Mucosa of rectum (tissue), 2 donors: ENCODE measurements around the gene TCF7L1.

ENCODE experiments used
- H3K27ac ChIP-seq, 2 donors: one replicate each; pipeline ENCODE4 v1.7.0; 2013; ENCODE audit warnings: inconsistent platforms in 2 of 2, low read depth in 2 of 2, low read length in 2 of 2
- H3K27me3 ChIP-seq, 2 donors: one replicate each; pipeline ENCODE4 v1.7.0; 2013; ENCODE audit warnings: low read length in 2 of 2; ENCODE audit not compliant: control insufficient read depth in 2 of 2, insufficient read depth in 2 of 2
- H3K36me3 ChIP-seq, 2 donors: one replicate each; pipeline ENCODE4 v1.7.0; 2013; ENCODE audit warnings: low read length in 2 of 2; ENCODE audit not compliant: control insufficient read depth in 2 of 2, insufficient read depth in 2 of 2
- H3K4me1 ChIP-seq, 2 donors: one replicate each; pipeline ENCODE4 v1.7.0; 2013; ENCODE audit warnings: low read length in 2 of 2, mild to moderate bottlenecking in 1 of 2; ENCODE audit not compliant: control insufficient read depth in 2 of 2, insufficient read depth in 2 of 2
- H3K4me3 ChIP-seq, 2 donors: one replicate each; pipeline ENCODE4 v1.7.0; 2013; ENCODE audit warnings: low read length in 2 of 2
- H3K9ac ChIP-seq, 2 donors: one replicate each; pipeline ENCODE4 v1.7.0; 2013; ENCODE audit warnings: low read length in 2 of 2, low read depth in 1 of 2, mild to moderate bottlenecking in 1 of 2
- H3K9me3 ChIP-seq, 2 donors: one replicate each; pipeline ENCODE4 v1.7.0; 2013; ENCODE audit warnings: low read length in 2 of 2; ENCODE audit not compliant: control insufficient read depth in 2 of 2
- donor health status: healthy.
- donor health status: Normal muscosa, but diverticular disease.

The TCF7L1 gene

DNA sequence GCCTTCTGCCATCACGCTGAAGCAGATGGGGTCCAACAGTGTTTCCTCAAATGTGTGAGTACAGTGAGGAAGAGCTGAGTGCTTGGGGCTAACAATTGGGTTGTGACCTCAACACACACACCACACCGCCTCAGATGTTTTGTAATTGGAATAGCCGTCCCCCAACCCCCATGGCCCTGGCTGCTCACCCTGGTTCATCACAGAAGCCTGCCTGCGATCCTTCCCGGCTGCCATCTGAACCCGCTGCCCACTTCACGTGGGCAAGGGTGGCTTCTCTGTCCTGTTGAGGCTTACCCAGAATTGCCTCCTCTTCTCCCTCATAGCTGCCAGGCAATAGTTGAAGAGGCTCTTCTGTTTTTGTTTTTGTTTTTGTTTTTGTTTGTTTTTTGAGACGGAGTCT lies 150.4 kb downstream of the TCF7L1 start:
- no peak overlapping the region for H3K4me3 ChIP-seq

DNA sequence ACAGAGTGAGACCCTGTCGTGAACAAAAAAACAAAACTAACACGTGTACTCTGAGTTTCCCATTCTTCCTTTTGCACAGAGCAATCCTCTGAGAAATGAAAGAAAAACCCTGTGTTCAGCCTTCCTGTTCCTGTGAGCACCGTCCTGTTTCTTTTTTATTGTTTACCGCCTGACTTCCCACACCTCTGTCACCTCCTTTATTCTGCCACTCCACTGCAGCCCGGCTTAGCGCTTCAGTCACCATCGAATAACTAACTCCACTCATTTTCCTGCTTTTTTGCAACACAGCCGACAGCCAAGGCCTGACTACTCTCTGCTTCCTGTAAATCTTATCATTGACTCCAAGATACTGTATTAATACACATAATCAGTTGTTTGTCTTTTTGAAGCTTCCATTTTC lies 153.7 kb downstream of the TCF7L1 start:
- no peak overlapping the region for H3K27ac ChIP-seq
- H3K36me3 ChIP-seq: no peaks in the 10 kb centered on the region
- H3K9ac ChIP-seq: no peak overlapping the region
- H3K4me3 ChIP-seq: no peak overlapping the region
- no peaks in the 10 kb centered on the region for H3K27me3 ChIP-seq
- H3K9me3 ChIP-seq: no peaks in the 10 kb centered on the region
- peaks cover 5 to 6% of the 10 kb centered on the region in 2 donors for H3K4me1 ChIP-seq

More for the DNA sequence above, 150.4 kb downstream of the TCF7L1 start:
- H3K36me3 ChIP-seq: no peaks in the 10 kb centered on the region
- peaks cover 3 to 6% of the 10 kb centered on the region in 2 donors for H3K4me1 ChIP-seq
- no peak overlapping the region for H3K27ac ChIP-seq
- no peak overlapping the region for H3K9ac ChIP-seq
- H3K27me3 ChIP-seq: no peaks in the 10 kb centered on the region
- H3K9me3 ChIP-seq: no peaks in the 10 kb centered on the region

DNA sequence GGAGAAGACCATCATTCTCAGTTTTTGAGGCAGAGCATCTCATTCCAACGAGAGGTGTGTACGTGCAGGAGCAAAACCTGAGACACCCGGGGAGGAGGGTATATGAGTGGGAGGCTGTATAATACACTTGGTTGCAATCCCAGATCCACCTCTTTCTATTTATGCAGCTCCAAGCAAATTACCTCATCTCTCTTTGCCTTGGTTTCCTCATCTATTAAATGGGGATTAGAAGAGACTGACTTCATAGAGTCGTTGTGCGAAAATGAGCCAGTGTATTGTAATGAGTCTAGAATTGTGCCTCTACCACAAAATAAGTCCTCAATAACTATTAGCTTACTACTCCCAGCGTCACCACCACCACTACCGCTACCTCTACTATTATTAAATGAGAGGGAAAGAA lies 154.5 kb downstream of the TCF7L1 start:
- H3K36me3 ChIP-seq: no peaks in the 10 kb centered on the region
- H3K4me1 ChIP-seq: peaks cover 5 to 6% of the 10 kb centered on the region in 2 donors
- no peaks in the 10 kb centered on the region for H3K27me3 ChIP-seq
- no peak overlapping the region for H3K27ac ChIP-seq
- no peaks in the 10 kb centered on the region for H3K9me3 ChIP-seq
- no peak overlapping the region for H3K4me3 ChIP-seq
- H3K9ac ChIP-seq: no peak overlapping the region

DNA sequence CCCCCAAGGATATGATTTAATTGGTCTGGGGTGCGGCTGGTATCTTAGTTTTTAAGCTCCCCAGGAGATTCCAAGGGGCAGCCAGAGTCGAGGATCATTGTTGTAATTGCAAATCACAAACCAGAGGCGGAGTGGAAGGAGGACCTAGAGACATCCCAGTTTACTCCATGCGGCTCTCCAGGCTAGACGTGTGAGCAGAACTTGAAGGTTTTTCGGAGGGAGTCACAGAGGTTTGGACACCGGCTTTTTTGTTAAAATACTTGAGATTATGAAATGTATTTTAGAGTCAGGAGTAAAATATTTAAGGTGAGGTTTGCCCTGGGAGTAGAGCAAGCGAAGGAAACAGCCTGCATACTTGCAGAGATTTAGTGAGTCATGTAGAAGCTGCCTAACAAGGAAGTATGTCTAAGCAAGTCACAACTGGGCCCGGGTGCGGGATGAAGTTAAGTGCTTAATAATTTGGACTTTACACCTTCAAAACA lies 155.1 kb downstream of the TCF7L1 start:
- no peaks in the 10 kb centered on the region for H3K9me3 ChIP-seq
- no peak overlapping the region for H3K4me3 ChIP-seq
- no peak overlapping the region for H3K9ac ChIP-seq
- H3K27ac ChIP-seq: no peak overlapping the region
- H3K27me3 ChIP-seq: no peaks in the 10 kb centered on the region
- no peaks in the 10 kb centered on the region for H3K36me3 ChIP-seq
- H3K4me1 ChIP-seq: peaks cover 5 to 6% of the 10 kb centered on the region in 2 donors

DNA sequence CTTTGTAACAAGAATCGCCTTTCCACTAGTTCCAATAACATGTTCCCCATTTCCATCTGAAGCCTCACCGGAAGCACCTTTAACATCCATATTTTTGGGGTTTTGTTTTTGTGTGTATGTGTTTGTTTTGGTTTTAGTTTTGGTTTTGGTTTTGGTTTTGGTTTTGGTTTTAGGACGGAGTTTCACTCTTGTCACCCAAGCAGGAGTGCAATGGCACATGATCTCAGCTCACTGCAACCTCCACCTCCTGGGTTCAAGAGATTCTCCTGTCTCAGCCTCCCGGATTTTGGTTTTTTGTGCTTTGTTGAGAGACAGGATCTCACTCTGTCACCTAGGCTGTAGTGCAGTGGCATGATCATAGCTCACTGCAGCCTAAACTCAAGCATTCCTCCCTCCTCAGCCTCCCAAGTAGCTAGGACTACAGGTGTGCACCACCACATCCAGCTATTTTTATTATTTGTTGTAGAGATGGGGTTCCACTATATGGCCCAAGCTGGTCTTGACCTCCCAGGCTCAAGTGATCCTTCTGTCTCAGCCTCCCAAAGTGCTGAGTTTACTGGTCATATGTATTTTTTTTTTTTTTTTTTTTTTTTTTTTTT lies 158.3 kb downstream of the TCF7L1 start:
- Histone ChIP-seq H3K4me3 (peak overlapping the region in 1 of 2 donors; percentile 15), H3K27ac (no peak overlapping the region)

DNA sequence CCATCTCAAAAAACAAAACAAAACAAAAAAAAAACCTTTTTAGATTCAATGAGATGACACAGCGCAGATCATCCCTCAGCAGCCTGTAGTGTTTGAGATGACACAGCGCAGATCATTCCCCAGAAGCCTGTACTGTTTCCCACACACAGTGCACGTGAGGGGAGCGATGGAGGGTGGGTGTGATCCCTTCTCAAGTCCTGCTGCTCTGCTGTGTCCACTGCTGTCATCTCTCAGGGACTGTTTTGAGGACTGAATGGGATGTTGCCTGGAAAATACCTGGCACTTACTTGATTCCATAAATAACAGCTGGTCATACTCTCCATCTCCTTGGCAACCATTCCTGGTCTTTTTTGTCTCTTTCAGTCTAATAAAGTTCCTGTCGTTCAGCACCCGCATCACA lies 168.9 kb downstream of the TCF7L1 start:
- Histone ChIP-seq H3K4me1 (peaks cover 3 to 6% of the 10 kb centered on the region in 2 donors), H3K36me3 (peaks cover 0 to 3% of the 10 kb centered on the region in 2 donors), H3K27me3 (no peaks in the 10 kb centered on the region), H3K9ac (no peak overlapping the region), H3K27ac (no peak overlapping the region), H3K4me3 (no peak overlapping the region), H3K9me3 (no peaks in the 10 kb centered on the region)

More for the DNA sequence above, 158.3 kb downstream of the TCF7L1 start:
- H3K27me3 ChIP-seq: no peaks in the 10 kb centered on the region
- no peaks in the 10 kb centered on the region for H3K36me3 ChIP-seq
- no peak overlapping the region for H3K9ac ChIP-seq
- H3K9me3 ChIP-seq: no peaks in the 10 kb centered on the region
- H3K4me1 ChIP-seq: peaks cover 5 to 6% of the 10 kb centered on the region in 2 donors

DNA sequence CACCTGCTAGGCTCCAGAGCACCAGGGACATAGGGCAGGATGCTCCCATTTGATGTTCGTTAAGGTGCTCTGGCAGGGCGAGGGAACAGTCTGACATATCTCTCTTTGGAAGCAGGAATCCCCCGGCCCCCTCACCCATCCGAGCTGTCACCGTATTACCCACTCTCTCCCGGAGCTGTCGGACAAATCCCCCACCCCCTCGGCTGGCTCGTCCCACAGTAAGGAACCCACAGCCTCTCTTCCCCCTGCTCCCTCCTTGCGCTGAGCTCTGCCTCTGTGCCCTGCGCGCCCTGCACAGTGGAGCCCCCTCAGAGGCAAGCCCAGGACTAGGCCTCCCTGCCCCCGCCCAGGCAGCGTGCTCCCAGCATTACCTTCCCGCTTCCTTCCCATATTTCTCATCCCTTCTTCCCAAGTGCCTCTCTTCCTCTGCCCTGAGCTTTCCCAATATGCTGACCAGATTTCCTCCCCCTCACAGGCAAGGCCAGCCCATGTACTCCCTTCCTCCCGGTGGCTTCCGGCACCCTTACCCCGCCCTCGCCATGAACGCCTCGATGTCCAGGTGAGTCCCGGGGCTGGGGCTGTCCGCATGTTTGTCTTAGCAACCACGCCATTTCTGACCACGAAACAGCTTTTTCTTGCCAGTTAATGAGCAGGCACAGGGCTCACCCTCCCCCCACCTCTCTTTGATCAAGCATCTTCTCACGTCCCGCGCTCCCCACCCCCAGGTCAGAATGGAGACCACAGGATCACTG lies 170.8 kb downstream of the TCF7L1 start:
- no peak overlapping the region for H3K4me3 ChIP-seq
- H3K9me3 ChIP-seq: no peaks in the 10 kb centered on the region
- H3K27me3 ChIP-seq: no peaks in the 10 kb centered on the region
- no peak overlapping the region for H3K9ac ChIP-seq
- H3K4me1 ChIP-seq: peaks cover 16 to 18% of the 10 kb centered on the region in 2 donors
- H3K27ac ChIP-seq: no peak overlapping the region
- H3K36me3 ChIP-seq: peaks cover 0 to 3% of the 10 kb centered on the region in 2 donors

DNA sequence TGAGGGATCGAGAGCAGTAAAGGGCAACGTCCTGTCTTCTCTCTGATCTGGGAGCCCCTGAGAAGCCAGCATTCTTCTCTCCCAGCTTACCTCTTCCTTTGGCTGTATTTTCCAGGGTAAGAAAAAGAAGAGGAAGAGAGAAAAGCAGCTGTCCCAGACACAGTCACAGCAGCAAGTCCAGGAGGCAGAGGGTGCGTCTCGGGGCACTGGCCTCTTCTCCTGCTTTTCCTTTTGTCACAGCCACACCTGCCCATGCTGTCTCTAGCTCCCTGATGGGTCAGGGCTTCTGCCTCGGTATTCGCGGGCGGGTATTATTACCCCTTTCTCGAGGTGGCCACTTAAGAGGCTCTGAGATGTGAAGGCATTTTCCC lies 174.3 kb downstream of the TCF7L1 start:
- H3K36me3 ChIP-seq: peaks cover 0 to 3% of the 10 kb centered on the region in 2 donors
- no peaks in the 10 kb centered on the region for H3K27me3 ChIP-seq
- peaks cover 21 to 23% of the 10 kb centered on the region in 2 donors for H3K4me1 ChIP-seq
- H3K9ac ChIP-seq: peak overlapping the region; percentile 77 to 80
- peak overlapping the region; percentile 88 to 96 for H3K27ac ChIP-seq
- H3K4me3 ChIP-seq: peak overlapping the region; percentile 31 to 74
- H3K9me3 ChIP-seq: no peaks in the 10 kb centered on the region

DNA sequence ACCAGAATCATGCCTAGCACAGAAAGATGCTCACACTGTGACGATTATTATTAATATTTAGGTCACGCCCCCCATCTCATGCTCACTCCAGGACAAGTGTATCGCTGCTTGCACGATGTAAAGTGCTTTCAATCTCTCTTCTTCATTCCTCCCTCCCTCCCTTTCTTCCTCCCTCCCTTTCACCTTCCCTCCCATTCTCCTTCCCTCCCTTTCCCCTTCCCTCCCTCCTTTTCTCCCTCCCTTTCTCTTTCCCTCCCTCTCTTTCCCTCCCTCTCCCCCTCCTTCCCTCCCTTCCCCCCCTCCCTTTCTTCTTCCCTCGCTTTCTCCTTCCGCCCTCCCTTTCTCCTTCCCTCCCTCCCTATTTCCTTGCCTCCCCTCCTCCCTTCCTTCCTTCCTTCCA lies 175.0 kb downstream of the TCF7L1 start:
- Histone ChIP-seq H3K4me1 (peaks cover 21 to 23% of the 10 kb centered on the region in 2 donors), H3K9me3 (no peaks in the 10 kb centered on the region), H3K4me3 (no peak overlapping the region), H3K27me3 (no peaks in the 10 kb centered on the region), H3K9ac (no peak overlapping the region), H3K36me3 (peaks cover 0 to 3% of the 10 kb centered on the region in 2 donors), H3K27ac (peak overlapping the region in 1 of 2 donors; percentile 96)

DNA sequence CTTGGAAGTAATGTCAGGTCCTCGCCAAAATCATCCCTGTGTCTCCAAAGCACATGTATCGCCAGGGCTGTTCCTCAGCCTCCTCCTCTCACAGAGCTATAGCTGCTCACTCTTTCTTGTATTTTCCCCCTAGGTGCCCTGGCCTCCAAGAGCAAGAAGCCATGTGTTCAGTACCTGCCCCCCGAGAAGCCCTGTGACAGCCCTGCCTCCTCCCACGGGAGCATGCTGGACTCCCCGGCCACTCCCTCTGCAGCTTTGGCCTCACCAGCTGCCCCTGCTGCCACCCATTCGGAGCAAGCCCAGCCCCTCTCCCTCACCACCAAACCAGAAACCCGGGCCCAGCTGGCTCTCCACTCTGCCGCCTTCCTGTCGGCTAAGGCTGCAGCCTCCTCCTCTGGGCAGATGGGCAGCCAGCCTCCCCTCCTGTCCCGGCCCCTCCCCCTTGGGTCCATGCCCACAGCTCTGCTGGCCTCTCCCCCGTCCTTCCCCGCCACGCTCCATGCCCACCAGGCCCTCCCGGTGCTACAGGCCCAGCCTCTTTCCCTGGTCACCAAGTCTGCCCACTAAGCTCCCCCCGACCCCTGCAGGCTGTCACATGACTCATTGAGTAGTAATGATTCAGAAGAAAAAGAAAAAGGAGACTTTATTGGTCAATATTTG lies 175.8 kb downstream of the TCF7L1 start:
- Histone ChIP-seq H3K9ac (peak overlapping the region; percentile 7 to 14), H3K4me1 (peaks cover 21 to 23% of the 10 kb centered on the region in 2 donors), H3K27ac (peak overlapping the region in 1 of 2 donors; percentile 68), H3K9me3 (no peaks in the 10 kb centered on the region), H3K4me3 (peak overlapping the region; percentile 11 to 44), H3K36me3 (peaks cover 0 to 3% of the 10 kb centered on the region in 2 donors), H3K27me3 (no peaks in the 10 kb centered on the region)
